ENCODE measurements around the gene INPP4A.

The INPP4A gene

GRCh38 chr2:98477036-98477435 lies 32.4 kb downstream of the INPP4A start:
- DNase-seq, result no peak

- DNase-seq, result no peak
Measured at GRCh38 chr2:98477506-98477905, 32.8 kb downstream of the INPP4A start.

- DNase-seq, result no peak
Measured at GRCh38 chr2:98478088-98478551, 33.5 kb downstream of the INPP4A start.

GRCh38 chr2:98478907-98479306 lies 34.2 kb downstream of the INPP4A start:
- DNase-seq, result no peak

- no peak for DNase-seq
Measured at GRCh38 chr2:98479371-98479770, 34.7 kb downstream of the INPP4A start.

GRCh38 chr2:98479959-98480524 lies 35.4 kb downstream of the INPP4A start:
- DNase-seq, result no peak

GRCh38 chr2:98480598-98480997 lies 35.9 kb downstream of the INPP4A start:
- no peak for DNase-seq

GRCh38 chr2:98482362-98482761 lies 37.7 kb downstream of the INPP4A start:
- no peak for DNase-seq

- no peak for DNase-seq
Measured at GRCh38 chr2:98483257-98483861, 38.7 kb downstream of the INPP4A start.

- DNase-seq, result no peak
Measured at GRCh38 chr2:98484121-98484557, 39.5 kb downstream of the INPP4A start.

- DNase-seq, result no peak
Measured at GRCh38 chr2:98484652-98485452, 40.2 kb downstream of the INPP4A start.

- no peak for DNase-seq
Measured at GRCh38 chr2:98485453-98485755, 40.7 kb downstream of the INPP4A start.

GRCh38 chr2:98486374-98486981 lies 41.8 kb downstream of the INPP4A start:
- DNase-seq, result no peak

GRCh38 chr2:98487101-98487805 lies 42.6 kb downstream of the INPP4A start:
- DNase-seq, result no peak

GRCh38 chr2:98487806-98488189 lies 43.1 kb downstream of the INPP4A start:
- DNase-seq, result no peak

GRCh38 chr2:98488252-98488651 lies 43.6 kb downstream of the INPP4A start:
- no peak for DNase-seq

GRCh38 chr2:98489486-98489885 lies 44.8 kb downstream of the INPP4A start:
- no peak for DNase-seq

- DNase-seq, result no peak
Measured at GRCh38 chr2:98489971-98490962, 45.6 kb downstream of the INPP4A start.

GRCh38 chr2:98492441-98492840 lies 47.8 kb downstream of the INPP4A start:
- DNase-seq, result no peak

- DNase-seq, result no peak
Measured at GRCh38 chr2:98494699-98495098, 50.0 kb downstream of the INPP4A start.

- DNase-seq, result no peak
Measured at GRCh38 chr2:98496750-98497493, 52.3 kb downstream of the INPP4A start.
